Measurements from ENCODE around the gene HK2.
"Not testable (repeated sequence)": the region's sequence is repeated elsewhere in the genome, so short reads cannot be mapped to it uniquely, and the experiment has no call there.

The HK2 gene

GRCh38 chr2:74845991-74846390, 12.1 kb downstream of the HK2 start:
- Mint-ChIP-seq H3K4me3 (no peak overlapping the region), H3K27me3 (no peaks in the 10 kb centered on the region), H3K27ac (no peak overlapping the region), H3K9me3 (no peaks in the 10 kb centered on the region), H3K4me1 (ENCODE audit: low read depth) (peaks cover 100% of the 10 kb centered on the region), H3K36me3 (ENCODE audit: low read depth) (peaks cover 49% of the 10 kb centered on the region)

- H3K4me1 Mint-ChIP-seq (ENCODE audit: low read depth): peaks cover 100% of the 10 kb centered on the region
- no peaks in the 10 kb centered on the region for H3K9me3 Mint-ChIP-seq
- no peak overlapping the region for H3K27ac Mint-ChIP-seq
- peaks cover 49% of the 10 kb centered on the region for H3K36me3 Mint-ChIP-seq (ENCODE audit: low read depth)
- no peak overlapping the region for H3K4me3 Mint-ChIP-seq
- H3K27me3 Mint-ChIP-seq: no peaks in the 10 kb centered on the region
These were observed 12.6 kb downstream of the HK2 start for GRCh38 chr2:74846481-74846880.

- peaks cover 50% of the 10 kb centered on the region for H3K36me3 Mint-ChIP-seq (ENCODE audit: low read depth)
- H3K9me3 Mint-ChIP-seq: no peaks in the 10 kb centered on the region
- H3K4me3 Mint-ChIP-seq: no peak overlapping the region
- no peak overlapping the region for H3K27ac Mint-ChIP-seq
- no peaks in the 10 kb centered on the region for H3K27me3 Mint-ChIP-seq
- peaks cover 98% of the 10 kb centered on the region for H3K4me1 Mint-ChIP-seq (ENCODE audit: low read depth)
These were observed 13.3 kb downstream of the HK2 start for GRCh38 chr2:74847070-74847858.

- peak overlapping the region; percentile 83 for H3K27ac Mint-ChIP-seq
- no peaks in the 10 kb centered on the region for H3K9me3 Mint-ChIP-seq
- H3K4me3 Mint-ChIP-seq: peak overlapping the region; percentile 72
- H3K27me3 Mint-ChIP-seq: no peaks in the 10 kb centered on the region
- peaks cover 44% of the 10 kb centered on the region for H3K36me3 Mint-ChIP-seq (ENCODE audit: low read depth)
- peaks cover 77% of the 10 kb centered on the region for H3K4me1 Mint-ChIP-seq (ENCODE audit: low read depth)
These were observed 15.4 kb downstream of the HK2 start for GRCh38 chr2:74849228-74849892.

GRCh38 chr2:74850496-74851190, 16.7 kb downstream of the HK2 start:
- no peak overlapping the region for H3K4me3 Mint-ChIP-seq
- peaks cover 64% of the 10 kb centered on the region for H3K4me1 Mint-ChIP-seq (ENCODE audit: low read depth)
- H3K27ac Mint-ChIP-seq: no peak overlapping the region
- H3K36me3 Mint-ChIP-seq (ENCODE audit: low read depth): peaks cover 56% of the 10 kb centered on the region
- no peaks in the 10 kb centered on the region for H3K9me3 Mint-ChIP-seq
- H3K27me3 Mint-ChIP-seq: no peaks in the 10 kb centered on the region

- peaks cover 59% of the 10 kb centered on the region for H3K4me1 Mint-ChIP-seq (ENCODE audit: low read depth)
These were observed 17.3 kb downstream of the HK2 start for GRCh38 chr2:74851191-74851566.

GRCh38 chr2:74853360-74853759, 19.4 kb downstream of the HK2 start:
- H3K36me3 Mint-ChIP-seq (ENCODE audit: low read depth): peaks cover 62% of the 10 kb centered on the region
- H3K9me3 Mint-ChIP-seq, H3K4me3 Mint-ChIP-seq, H3K27me3 Mint-ChIP-seq, H3K27ac Mint-ChIP-seq: not testable (repeated sequence)
- H3K4me1 Mint-ChIP-seq (ENCODE audit: low read depth): peaks cover 40% of the 10 kb centered on the region

More at GRCh38 chr2:74851191-74851566, 17.3 kb downstream of the HK2 start:
- Mint-ChIP-seq H3K9me3 (no peaks in the 10 kb centered on the region), H3K4me3 (no peak overlapping the region), H3K27me3 (no peaks in the 10 kb centered on the region), H3K36me3 (ENCODE audit: low read depth) (peaks cover 58% of the 10 kb centered on the region), H3K27ac (no peak overlapping the region)

GRCh38 chr2:74854401-74854800, 20.5 kb downstream of the HK2 start:
- Mint-ChIP-seq H3K36me3 (ENCODE audit: low read depth) (peaks cover 62% of the 10 kb centered on the region), H3K27ac (no peak overlapping the region), H3K4me3 (no peak overlapping the region), H3K4me1 (ENCODE audit: low read depth) (peaks cover 30% of the 10 kb centered on the region), H3K27me3 (no peaks in the 10 kb centered on the region), H3K9me3 (no peaks in the 10 kb centered on the region)

- peaks cover 62% of the 10 kb centered on the region for H3K36me3 Mint-ChIP-seq (ENCODE audit: low read depth)
- H3K27me3 Mint-ChIP-seq, H3K9me3 Mint-ChIP-seq, H3K4me3 Mint-ChIP-seq, H3K27ac Mint-ChIP-seq: not testable (repeated sequence)
- H3K4me1 Mint-ChIP-seq (ENCODE audit: low read depth): peaks cover 22% of the 10 kb centered on the region
These were observed 21.3 kb downstream of the HK2 start for GRCh38 chr2:74855114-74855707.

GRCh38 chr2:74856004-74856578, 22.2 kb downstream of the HK2 start:
- no peaks in the 10 kb centered on the region for H3K27me3 Mint-ChIP-seq
- peaks cover 13% of the 10 kb centered on the region for H3K4me1 Mint-ChIP-seq (ENCODE audit: low read depth)
- H3K4me3 Mint-ChIP-seq: no peak overlapping the region
- H3K9me3 Mint-ChIP-seq: no peaks in the 10 kb centered on the region
- H3K27ac Mint-ChIP-seq: no peak overlapping the region
- H3K36me3 Mint-ChIP-seq (ENCODE audit: low read depth): peaks cover 62% of the 10 kb centered on the region

- Mint-ChIP-seq H3K4me1 (ENCODE audit: low read depth) (peaks cover 8% of the 10 kb centered on the region), H3K9me3 (no peaks in the 10 kb centered on the region), H3K27ac (no peak overlapping the region), H3K36me3 (ENCODE audit: low read depth) (peaks cover 60% of the 10 kb centered on the region), H3K27me3 (no peaks in the 10 kb centered on the region), H3K4me3 (no peak overlapping the region)
These were observed 22.7 kb downstream of the HK2 start for GRCh38 chr2:74856599-74856998.

GRCh38 chr2:74857215-74857614, 23.3 kb downstream of the HK2 start:
- H3K27ac Mint-ChIP-seq: no peak overlapping the region
- no peaks in the 10 kb centered on the region for H3K9me3 Mint-ChIP-seq
- H3K27me3 Mint-ChIP-seq: no peaks in the 10 kb centered on the region
- H3K36me3 Mint-ChIP-seq (ENCODE audit: low read depth): peaks cover 64% of the 10 kb centered on the region
- H3K4me3 Mint-ChIP-seq: no peak overlapping the region
- H3K4me1 Mint-ChIP-seq (ENCODE audit: low read depth): peaks cover 3% of the 10 kb centered on the region

- H3K4me1 Mint-ChIP-seq (ENCODE audit: low read depth): peaks cover 3% of the 10 kb centered on the region
- no peak overlapping the region for H3K4me3 Mint-ChIP-seq
- H3K27me3 Mint-ChIP-seq: no peaks in the 10 kb centered on the region
- H3K9me3 Mint-ChIP-seq: no peaks in the 10 kb centered on the region
- no peak overlapping the region for H3K27ac Mint-ChIP-seq
- peaks cover 68% of the 10 kb centered on the region for H3K36me3 Mint-ChIP-seq (ENCODE audit: low read depth)
These were observed 23.8 kb downstream of the HK2 start for GRCh38 chr2:74857725-74858124.

- no peaks in the 10 kb centered on the region for H3K27me3 Mint-ChIP-seq
- H3K27ac Mint-ChIP-seq: peak overlapping the region; percentile 19
- H3K4me3 Mint-ChIP-seq: no peak overlapping the region
- no peaks in the 10 kb centered on the region for H3K9me3 Mint-ChIP-seq
- peaks cover 3% of the 10 kb centered on the region for H3K4me1 Mint-ChIP-seq (ENCODE audit: low read depth)
- peaks cover 66% of the 10 kb centered on the region for H3K36me3 Mint-ChIP-seq (ENCODE audit: low read depth)
These were observed 24.4 kb downstream of the HK2 start for GRCh38 chr2:74858281-74858680.

GRCh38 chr2:74860079-74860478, 26.2 kb downstream of the HK2 start:
- H3K27ac Mint-ChIP-seq: no peak overlapping the region
- no peaks in the 10 kb centered on the region for H3K9me3 Mint-ChIP-seq
- H3K36me3 Mint-ChIP-seq (ENCODE audit: low read depth): peaks cover 50% of the 10 kb centered on the region
- no peaks in the 10 kb centered on the region for H3K27me3 Mint-ChIP-seq
- H3K4me3 Mint-ChIP-seq: no peak overlapping the region
- H3K4me1 Mint-ChIP-seq (ENCODE audit: low read depth): peaks cover 6% of the 10 kb centered on the region
